GM12872 (cell line): ENCODE measurements around the gene TNS4.

ENCODE experiments used
- CTCF ChIP-seq: IDR thresholded peaks from 3 replicates; pipeline ENCODE4 v1.5.1; 2011; ENCODE audit warnings: low read depth, mild to moderate bottlenecking, low read length, moderate library complexity; ENCODE audit not compliant: insufficient read depth

The TNS4 gene

GRCh38 chr17:40498281-40499084 is 2.9 kb downstream of the TNS4 start:
- no peak for TF ChIP-seq CTCF

GRCh38 chr17:40497695-40498094 is 3.7 kb downstream of the TNS4 start:
- TF ChIP-seq CTCF: no peak

GRCh38 chr17:40496634-40497420 is 4.6 kb downstream of the TNS4 start:
- TF ChIP-seq CTCF: no peak

- TF ChIP-seq CTCF: no peak
Observed at GRCh38 chr17:40496170-40496569, 5.3 kb downstream of the TNS4 start.

- no peak for TF ChIP-seq CTCF
Observed at GRCh38 chr17:40495140-40495539, 6.3 kb downstream of the TNS4 start.

GRCh38 chr17:40493697-40494096 is 7.7 kb downstream of the TNS4 start:
- no peak for TF ChIP-seq CTCF

GRCh38 chr17:40491486-40491885 is 9.9 kb downstream of the TNS4 start:
- TF ChIP-seq CTCF: no peak
